Hepatocyte (in vitro differentiated cells): ENCODE results near the gene SMG7.

Experiments
- CTCF ChIP-seq: fragments of 200-600 bp; sonication (generic); IDR thresholded peaks from 2 replicates; pipeline ENCODE4 v1.5.1; 2016; ENCODE audit warnings: antibody characterized with exemption, mild to moderate bottlenecking; ENCODE audit not compliant: poor library complexity
- EZH2 ChIP-seq: fragments of 200-600 bp; sonication (generic); IDR thresholded peaks from 2 replicates; pipeline ENCODE4 v1.6.1; 2016; ENCODE audit warnings: antibody characterized with exemption, mild to moderate bottlenecking, borderline replicate concordance
- EZH2phosphoT487 ChIP-seq: fragments of 200-600 bp; sonication (generic); IDR thresholded peaks from one replicate; pipeline ENCODE4 v1.6.1; 2018; ENCODE audit warnings: antibody characterized with exemption, mild to moderate bottlenecking, low read depth, moderate library complexity; ENCODE audit not compliant: unreplicated experiment, severe bottlenecking

- no peak for TF ChIP-seq CTCF
- TF ChIP-seq EZH2: no peak
- no peak for TF ChIP-seq EZH2phosphoT487
Observed at GRCh38 chr1:183450093-183450492, 22.2 kb upstream of the SMG7 start.
